NK-92 (cell line): ENCODE measurements around the gene PRRG1.
"Not testable (repeated sequence)": the region's sequence is repeated elsewhere in the genome, so short reads cannot be mapped to it uniquely, and the experiment has no call there.

ENCODE experiments used
- DNase-seq: peaks from one replicate; lab custom pipeline; 2025; ENCODE audit not compliant: unreplicated experiment; lab: John Stamatoyannopoulos, UW

Gene PRRG1

DNA sequence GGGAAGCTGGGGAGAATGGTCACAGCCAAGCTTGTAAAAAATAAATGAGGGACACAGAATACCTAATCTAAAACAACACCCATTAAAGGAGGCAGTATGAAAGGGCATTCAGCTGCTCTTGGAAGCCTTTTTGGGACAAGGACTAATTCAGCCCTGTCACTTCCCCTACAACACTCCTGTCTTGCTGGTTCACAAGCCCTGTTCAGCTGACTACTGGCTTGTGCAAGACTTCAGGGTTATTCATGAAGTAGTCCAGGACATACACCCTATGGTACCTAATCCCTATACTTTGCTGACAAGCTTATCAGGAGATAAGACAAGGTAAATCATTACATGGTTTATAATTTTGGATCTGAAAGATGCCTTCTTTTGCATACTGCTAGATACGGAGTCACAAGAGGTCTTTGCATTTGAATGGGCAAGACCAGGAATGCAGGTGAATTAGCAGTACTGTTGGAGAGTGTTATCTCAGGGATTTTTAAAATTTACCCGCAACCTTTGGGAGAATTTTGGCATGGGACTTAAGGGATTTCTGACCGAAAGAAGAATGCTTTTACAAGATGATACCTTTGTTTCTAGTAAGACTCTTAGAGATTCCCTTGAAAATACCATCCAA, 119.1 kb downstream of the PRRG1 start:
- DNase-seq = no peak

DNA sequence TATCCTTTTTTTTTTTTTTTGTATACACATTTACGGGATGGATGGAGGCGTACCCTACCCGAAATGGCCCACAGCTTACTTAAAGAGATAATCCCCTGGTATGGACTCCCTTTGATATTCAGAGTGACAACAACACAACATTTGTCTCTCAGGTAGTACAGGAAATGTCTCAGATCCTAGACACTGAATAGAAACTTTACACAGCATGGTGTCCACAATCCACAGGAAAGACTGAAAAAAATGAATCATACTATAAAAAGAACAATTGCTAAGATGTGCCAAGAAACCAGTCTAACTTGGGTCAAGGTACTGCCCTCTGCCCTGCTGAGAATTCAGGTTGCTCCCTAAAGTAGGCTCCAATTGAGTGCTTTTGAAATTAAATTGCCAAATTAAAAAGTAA, 121.5 kb downstream of the PRRG1 start:
- DNase-seq = no peak

DNA sequence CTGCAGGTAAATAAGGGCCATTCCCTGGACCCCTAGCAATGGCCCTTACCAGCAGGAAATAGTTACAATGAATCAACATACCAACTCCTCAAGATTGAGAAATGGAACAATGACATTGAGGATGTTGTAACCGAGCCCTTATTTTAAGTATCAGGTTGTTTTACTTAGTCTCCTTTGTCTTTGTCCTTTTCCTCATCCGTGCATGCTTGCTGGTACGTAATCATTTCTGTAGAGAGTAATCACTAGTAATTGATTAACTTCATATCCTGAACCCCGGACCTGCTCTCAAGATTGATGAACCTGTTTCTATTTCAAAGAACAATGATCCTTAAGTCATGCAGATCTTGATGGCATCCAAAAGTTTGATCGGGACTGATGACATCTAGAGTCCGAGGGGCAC, 123.7 kb downstream of the PRRG1 start:
- no peak for DNase-seq

DNA sequence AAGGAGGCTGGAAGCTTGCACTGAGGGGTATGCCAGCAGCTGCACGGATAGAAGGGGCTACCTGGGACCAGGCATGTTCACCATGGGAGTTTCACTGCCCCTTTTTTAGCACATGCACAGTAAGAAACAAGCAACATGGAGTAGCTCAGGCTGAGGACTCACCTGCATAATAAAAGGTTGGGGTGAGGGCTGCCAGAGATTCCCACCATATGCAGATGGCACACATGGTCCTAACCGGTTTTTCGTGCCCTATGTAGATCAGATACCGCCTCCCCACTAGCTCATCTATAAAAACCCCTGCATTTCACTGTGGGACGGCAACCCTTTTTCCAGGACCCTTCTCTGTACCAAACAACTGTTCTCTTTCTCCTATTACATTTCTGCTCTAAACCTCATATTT, 125.3 kb downstream of the PRRG1 start:
- no peak for DNase-seq

DNA sequence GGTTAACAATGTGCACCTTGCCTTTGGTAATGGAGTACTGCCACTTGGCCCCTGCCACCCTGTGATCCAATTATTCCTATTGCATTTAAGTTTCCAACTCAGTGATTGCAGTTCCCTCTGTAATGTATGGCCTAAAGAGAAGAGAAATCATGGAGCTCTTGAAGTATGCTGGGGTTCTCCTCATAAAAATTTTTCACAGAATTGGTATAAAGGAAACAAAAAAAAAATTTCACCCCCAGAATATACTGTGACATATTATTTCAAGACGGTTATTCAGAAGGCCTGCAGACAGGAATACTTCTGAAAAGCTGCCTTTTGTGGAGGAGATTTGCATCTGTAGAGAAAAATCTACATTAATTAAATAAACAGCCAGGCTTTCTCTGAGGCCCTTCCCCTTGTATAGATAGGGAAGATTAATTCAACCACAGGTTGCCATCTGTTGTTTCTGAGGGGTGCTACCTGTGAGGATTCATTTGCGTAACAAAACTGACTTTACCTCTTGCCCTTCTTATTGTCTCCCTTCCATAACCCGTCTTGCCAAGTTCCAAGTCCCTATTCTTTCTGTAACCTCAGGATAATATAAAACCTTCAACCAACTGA, 127.5 kb downstream of the PRRG1 start:
- DNase-seq = no peak

DNA sequence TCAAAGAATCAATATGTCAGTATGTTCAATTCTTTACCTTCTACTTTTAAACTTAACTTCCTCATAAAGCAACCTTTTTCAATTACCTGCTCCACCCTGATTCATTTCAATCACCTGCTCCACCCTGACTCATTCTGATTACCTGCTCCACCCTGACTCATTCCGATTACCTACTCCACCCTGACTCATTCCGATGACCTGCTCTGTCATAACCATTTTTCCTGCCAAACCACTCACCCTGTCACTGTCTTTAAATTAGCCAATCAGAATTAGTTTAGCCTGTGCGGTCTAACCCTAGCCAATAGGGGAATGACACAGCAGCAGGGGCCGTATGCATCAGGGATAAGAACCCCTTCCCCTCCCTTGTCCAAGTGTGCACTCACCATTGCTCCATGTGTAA, 135.2 kb downstream of the PRRG1 start:
- DNase-seq = not testable (repeated sequence)

DNA sequence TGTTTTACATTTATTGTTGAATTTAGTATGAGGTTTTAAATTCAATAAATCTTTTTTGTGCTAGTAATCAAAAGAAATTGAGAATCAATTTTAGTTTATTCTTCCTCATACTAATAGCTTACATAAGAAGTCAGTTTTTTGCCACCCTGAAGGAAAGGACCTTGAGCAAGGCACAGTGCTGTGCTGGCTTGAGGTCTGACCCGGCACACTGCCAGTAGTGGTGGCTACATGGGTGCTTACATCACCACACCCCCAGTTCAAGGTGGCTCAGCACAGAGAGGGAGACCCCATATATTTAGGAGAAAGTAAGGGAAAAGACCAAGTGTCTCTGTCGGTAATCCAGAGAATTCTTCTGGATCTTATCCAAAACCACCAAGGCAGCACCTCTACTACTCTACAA, 136.3 kb downstream of the PRRG1 start:
- no peak for DNase-seq

DNA sequence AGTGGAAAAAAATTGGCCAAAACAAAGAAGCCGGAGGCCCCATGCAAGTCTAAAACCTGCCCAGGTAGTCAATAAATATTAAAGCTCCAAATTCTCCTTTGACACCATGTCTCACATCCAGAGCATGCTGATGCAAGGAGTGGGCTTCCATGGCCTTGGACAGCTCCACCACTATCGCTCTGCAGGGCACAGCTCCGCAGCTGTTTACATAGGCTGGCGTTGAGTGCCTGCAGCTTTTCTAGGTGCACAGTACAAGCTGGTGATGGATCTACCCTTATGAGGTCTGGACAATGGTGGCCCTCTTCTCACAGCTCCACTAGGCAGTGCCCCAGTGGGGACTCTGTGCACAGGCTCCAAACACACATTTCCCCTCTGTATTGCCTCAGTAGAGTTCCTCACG, 138.1 kb downstream of the PRRG1 start:
- no peak for DNase-seq

DNA sequence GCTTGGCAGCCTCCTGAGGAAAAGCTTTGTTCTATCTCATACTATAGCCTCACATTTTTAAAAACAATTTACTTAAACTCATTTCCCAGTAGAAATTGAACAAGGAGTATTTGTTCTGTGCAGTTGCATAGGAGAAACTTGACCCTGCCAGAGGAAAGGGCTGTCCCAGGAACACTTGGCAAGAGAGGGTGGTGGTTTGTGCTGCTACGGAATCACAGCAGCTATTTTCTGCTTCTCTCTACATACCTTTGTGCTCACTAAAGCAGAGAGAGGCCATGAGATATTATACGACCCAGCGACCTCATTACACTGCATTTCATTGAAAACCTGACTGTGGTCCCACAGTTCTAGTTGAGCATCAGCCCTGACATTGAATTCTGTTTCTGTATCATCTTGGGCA, 139.2 kb downstream of the PRRG1 start:
- no peak for DNase-seq

DNA sequence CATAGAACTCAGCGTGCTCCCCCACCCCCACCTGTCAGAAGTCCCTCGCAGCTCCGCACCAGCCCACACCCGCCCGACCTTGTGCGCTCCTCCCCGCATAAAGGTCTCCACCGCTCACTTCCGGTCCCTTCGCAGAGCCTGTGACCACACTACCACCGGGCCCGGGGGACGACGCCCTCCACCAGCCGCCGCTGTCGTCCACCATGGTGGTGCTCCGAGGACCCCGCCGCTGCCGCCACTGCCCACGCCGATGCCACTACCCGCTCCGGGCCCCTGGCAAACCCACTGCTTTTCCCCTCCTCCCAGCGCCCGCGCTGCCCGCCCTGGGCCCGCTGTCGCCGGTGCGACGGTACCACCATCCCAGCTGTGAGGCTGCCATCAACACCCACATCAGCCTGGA, 142.5 kb downstream of the PRRG1 start:
- DNase-seq = no peak

DNA sequence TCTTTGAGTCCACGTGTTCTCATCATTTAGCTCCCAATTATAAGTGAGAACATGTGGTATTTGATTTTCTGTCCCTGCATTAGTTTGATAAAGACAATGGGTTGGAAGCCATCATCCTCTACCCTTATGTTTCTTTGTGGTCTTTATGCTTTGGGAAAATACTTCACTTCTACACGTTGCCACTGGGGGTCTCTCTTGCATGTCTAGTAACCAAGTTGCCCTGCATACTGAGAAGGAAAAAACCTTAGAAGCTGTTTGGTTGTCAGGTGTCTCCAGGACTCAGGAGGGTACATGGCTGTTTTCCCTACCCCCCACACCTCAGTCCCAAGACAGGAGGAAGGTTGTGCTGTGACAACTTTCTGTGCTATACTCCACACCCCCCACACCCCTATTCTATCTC, 146.6 kb downstream of the PRRG1 start:
- DNase-seq = not testable (repeated sequence)

DNA sequence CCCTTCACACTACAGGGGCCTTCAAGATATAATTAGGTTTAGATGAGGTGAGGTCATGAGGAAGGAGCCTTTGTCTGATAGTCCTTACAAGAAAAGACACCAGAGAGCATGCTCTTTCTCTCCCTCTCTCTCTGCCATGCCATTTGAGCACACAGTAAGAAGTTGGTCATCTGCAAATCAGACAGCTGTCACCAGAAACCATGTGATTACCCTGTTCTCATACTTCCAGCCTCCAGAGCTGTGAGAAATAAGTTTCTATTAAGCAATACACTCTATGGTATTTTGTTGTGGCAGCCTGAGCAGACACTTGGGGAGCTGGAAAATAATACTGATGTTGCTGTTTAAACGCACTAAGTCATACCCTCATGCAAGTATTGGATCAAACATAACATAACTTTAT, 148.0 kb downstream of the PRRG1 start:
- not testable (repeated sequence) for DNase-seq

DNA sequence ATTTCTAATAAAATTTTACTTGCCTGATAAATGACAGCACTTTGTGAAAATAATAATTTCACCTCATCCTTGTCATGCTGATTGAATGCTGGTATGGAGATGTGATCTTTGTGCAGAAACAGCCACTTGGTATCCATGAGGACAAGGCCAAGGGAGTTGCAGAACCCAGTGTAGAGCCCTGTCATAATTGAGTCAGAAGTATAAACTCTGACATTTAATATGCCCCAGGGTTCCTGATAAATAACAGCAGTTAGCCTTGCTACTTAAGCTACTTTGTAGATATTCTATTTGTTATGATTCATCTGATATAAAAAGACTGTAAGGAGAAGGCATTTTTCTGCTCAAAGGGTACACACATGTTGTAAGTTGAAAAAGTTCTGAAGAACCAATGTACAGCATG, 149.2 kb downstream of the PRRG1 start:
- DNase-seq = not testable (repeated sequence)

DNA sequence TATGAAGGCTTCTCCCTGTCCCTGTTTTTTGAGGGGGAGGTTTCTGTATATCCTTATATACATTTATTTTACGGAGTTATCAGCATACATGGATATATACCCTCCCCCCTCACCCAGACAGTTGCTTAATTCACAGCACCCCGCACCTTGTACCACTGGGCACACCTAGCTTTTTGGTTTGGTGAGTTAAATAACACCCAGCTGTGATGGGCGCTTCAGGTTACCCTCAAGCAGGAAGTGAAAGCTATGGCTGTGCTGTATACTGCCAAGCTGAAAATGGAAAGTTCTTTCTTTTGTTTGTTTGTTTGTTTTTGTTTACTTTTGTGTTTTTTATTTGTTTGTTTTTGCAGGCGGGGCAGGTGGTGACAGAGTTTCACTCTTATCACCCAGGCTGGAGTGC, 150.5 kb downstream of the PRRG1 start:
- DNase-seq = not testable (repeated sequence)

DNA sequence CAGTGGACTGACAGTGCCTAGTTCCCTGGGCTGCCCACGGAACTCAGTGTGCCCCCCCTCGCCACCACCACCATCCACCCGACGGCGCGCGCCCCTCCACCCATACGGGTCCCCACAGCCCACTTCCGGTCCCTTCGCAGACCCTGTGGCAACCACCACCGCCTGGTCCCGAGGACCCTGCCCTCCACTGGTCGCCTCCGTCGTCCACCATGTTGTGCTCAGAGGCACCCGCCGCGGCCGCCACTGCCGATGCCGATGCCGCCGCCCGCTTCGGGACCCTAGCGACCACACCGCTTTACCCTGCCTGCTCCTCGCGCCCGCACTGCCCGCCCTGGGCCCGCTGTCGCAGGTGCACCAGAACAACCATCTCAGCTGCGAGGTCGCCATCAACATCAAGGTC, 155.8 kb downstream of the PRRG1 start:
- DNase-seq = no peak
